Fibroblast of peridontal ligament (primary cell): Measurements from ENCODE around the gene PSTK.

Experiments
- DNase-seq: peaks from one replicate; pipeline ENCODE4 v3.0.0-alpha.2; 2010; ENCODE audit errors: extremely low read depth

The PSTK gene, protein sequence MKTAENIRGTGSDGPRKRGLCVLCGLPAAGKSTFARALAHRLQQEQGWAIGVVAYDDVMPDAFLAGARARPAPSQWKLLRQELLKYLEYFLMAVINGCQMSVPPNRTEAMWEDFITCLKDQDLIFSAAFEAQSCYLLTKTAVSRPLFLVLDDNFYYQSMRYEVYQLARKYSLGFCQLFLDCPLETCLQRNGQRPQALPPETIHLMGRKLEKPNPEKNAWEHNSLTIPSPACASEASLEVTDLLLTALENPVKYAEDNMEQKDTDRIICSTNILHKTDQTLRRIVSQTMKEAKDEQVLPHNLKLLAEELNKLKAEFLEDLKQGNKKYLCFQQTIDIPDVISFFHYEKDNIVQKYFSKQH

DNA sequence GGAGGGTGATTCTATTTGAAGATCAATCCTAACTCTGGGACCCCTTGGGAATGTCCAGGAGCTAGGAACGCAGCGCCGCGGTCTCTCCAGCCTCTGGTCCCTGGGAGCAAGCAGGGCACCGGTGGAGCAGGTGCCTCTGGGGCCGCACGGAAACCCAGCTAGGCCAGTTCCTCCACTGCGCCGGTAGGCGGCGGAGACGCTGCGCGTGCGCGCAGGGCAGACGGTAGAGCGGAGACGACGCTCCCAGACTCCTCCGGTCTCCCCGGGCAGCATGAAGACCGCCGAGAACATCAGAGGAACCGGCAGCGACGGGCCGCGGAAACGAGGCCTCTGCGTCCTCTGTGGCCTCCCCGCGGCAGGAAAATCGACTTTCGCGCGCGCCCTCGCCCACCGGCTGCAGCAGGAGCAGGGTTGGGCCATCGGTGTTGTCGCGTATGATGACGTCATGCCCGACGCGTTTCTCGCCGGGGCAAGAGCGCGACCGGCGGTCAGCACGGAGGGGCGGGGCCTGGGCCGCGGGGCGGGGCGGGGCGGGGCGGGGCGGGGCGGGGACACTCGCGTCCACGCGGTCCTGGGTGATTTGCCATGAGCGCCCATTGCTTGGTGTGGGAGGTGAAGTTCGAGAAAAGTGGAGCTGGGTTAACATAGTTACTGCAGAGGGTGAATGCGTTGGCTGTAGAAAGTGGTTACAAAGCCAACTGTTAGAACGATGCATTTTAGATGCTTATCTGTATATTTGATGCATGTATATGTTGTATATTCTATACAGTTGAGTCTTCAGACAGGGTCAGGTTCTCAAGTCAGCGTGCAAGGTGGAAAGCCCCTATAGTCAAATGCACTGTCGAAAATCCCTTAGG is at the start of gene PSTK:
Gene PSTK, plus strand, starts transcription at position 193 of the 857 bp plus-strand sequence. Its CDS starts 79 bp downstream, at position 272.
- DNase-seq = peak; percentile 92

DNA sequence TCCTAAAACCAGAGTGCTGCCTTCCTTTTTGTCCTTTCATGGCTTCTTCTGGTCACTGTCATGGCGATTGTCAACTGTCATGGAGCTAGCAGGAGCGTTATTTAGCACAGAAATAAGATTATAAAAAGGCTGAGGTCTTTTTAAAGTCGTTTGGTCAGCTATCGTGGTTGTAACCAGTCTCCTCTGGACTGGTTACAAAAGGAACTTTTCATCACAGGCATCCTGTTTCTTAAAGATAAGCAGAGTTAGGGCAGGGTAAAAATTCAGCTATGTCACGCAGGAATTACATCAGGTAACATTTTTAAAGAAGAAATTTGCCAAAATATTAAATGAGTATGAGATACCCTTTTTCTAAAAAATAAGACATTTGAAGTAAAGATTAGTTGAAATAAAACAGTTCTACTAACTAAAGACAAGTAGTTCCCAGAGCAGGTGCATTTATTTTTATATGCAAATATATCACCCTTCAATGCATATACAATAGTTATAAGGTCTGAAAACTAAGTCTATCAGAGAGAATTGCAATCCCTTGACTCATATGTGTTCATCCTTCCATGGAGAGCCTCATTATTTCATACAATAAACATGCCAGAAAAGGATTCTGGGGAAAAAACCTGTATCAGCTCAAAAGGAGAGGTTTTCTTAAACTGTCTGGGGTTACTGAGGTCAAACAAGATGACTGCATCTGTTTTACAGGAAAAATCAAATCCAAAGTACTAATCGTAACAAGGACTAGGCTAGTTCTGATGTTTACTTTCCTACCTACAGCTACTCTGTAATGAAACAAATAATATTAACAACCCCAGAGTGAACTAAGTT is 48.9 kb upstream of the PSTK start:
- DNase-seq = no peak

DNA sequence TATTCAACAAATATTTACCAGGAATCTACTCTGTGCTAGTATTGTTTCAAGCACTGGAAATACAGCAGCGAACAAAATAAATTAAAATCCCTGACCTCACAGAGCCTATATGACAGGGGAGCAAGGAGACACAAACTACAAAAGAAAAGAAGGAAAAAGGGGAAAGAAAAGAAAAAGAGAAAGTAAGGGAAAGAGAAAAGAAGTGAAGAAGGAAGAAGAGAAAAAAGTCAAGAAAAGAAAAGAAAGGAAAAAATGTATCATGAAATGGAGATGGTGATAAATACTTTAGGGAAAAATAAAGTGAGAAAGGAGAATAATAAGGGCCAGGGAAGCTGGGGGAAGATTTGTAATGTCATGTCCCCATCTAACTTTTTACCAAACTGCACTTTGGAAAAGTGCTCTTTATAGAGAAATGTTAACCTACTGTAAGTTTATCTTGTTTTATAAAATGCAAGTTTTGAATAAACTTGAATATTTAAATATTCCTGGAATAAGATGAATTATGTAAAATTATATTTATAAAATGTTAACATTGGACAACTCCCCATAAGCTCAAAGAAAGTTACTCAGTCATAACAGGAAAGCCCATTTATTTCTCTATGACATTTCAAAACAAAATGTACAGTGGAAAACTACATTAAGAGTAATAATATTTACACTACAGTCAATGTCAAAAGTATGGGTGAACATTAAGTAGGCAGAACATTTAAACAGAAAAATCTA is 40.9 kb upstream of the PSTK start:
- DNase-seq = no peak

DNA sequence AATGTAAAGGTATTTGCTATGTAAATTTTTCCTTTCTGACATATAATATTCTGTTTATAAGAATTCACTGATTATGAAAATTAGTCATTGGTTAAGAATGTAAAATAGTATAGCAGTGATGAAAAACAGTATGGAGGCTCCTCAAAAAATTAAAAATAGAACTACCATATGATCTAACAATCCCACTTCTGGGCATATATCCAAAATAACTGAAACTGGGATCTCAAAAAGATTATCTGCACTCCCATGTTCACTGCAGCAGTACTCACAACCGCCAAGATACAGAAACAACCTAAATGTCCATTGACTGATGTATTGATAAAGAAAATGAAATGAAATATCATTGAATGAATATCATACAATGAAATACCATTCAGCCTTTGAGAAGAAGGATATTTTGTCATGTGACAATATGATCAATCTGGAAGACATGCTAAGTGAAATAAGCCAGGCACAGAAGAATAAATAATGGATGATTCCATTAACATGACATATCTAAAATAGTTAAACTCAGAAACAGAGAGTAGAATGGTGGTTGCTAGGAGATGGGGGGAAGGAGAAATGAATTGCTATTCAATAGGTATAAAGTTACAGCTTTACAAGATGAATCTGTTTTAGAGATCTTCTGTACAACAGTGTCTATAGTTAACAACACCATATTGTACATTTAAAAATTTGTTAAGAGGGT is 40.2 kb upstream of the PSTK start:
- peak; percentile 83 for DNase-seq

DNA sequence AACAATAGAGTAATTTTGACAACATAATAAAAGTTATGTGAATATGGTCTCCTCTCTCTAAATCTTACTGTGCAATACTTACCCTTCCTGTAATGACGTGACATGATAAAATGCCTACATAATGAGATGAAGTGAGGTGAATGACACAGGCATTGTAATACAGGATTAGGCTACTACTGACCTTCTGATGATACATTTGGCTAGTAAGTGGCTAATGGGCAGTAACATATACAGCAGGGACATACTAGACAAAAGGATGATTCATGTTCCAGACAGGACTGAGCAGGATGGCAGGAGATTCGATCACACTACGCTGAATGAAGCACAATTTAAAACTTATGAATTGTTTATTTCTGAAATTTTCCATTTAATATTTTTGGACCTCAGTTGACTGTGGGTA is 30.9 kb upstream of the PSTK start:
- no peak for DNase-seq

DNA sequence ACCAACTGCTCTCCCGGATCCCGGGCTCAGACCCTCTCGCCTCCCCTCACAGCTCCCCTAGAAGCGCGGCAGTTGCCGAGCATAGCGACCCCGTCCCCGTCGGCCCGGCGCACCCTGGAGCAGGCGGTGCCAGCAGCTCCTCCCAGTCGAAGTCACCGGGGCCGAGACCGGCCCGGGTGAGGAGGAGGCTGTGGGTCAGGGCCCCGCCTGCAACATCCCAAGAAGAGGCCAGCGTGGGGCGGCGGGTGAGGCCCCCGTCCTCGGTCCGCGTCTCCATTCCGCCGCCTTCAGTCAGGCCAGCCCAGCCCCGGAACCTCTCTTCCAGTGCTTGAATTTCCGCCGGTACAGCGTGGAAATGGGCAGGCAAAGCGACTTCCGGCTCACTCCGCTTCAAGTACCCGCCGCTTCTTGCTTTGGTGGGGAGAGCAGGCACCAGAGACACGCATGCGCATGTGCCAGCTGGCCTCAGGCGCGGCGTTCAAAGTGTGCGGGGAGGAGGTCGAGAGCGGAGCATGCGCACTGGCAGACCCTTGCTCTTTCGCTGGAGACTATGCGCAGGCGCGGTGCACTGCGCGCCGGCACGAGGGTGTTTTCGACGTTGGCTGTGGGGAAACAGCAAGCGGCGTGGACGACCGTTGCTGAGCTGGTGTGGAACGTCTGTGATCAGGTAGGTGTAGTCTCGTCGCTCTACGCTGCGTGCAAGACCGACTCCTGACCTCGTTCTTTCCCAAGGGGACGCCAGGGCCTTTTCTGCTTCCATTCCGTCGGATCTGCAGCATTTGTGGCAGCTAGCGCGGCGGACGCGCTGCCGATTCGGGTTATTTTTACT is 26.1 kb upstream of the PSTK start, which contains the start of gene C10orf88:
Gene C10orf88, minus strand, starts transcription at position 326 of the 829 bp plus-strand sequence. Its CDS starts 49 bp downstream, at position 277.
- peak; percentile 99 for DNase-seq

DNA sequence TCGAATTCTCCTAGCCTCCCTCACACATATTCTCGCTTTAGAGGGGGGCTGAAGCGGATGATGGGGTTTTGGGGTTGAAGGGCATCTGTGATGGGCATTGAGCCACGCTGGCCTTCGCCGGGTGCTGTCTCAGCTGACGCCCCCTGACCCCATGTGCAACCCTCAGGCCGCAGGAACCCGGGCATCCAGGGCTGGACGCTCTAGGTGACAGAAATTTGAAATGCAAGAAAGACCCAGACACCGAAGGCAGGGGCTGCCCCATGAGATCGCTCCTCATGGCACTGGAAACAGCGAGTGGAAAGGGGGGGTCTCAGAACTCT is 25.5 kb upstream of the PSTK start:
- no peak for DNase-seq

DNA sequence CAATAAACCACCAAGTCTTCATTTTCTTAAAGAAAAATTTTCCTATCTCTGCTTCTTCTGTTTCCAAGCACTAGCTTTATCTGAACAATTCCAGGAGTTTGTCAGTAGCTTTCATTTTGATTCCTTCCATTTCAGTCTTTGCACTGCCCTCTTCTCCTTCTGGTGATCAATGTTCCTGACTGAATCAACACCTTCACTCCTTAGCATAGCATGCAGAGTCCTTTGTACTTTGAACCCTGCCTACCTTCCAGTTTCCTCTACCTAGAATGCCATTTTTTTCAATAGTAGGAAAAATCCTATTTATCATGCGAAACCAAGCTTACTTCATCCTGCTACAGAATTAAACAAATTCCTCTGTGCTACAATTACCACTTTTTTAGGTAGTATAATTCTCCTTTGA is 24.3 kb upstream of the PSTK start:
- no peak for DNase-seq

DNA sequence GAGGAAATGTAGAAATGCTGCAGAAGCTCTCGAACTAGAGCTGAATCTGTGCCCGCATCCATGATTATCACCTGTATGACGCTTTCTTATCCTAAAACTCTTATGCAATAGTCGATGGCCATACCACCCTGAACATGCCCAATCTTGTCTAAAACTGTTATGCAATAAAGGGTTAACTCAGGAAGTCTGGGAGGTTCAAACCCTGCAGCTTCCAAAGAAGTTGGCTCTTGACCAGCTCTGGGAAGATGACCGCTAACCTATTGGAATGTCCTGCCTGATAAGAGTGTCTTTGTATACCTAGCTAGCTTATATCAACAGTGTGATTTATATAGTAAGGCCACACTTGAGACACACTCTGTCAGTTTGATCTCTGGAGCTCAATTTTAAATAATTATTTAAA is 22.7 kb upstream of the PSTK start:
- DNase-seq = no peak

DNA sequence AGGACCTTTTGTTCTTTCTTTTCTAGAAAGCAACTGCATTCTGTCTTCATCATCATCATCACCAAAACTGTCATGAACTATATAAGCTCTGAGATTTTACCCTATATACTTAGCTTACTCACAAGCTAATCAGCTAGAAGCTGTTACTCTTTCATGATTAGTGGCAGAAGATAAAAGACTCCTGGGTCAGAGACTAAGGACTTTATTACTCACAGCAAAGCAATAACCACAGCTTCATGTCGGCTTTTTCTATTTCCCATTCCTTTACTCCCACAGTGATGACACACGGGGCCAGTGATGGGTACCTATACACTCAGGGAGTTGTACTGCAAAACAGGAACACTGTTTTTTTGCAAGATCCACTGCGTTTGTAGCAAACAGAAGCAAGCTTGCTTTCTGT is 17.8 kb upstream of the PSTK start:
- no peak for DNase-seq

DNA sequence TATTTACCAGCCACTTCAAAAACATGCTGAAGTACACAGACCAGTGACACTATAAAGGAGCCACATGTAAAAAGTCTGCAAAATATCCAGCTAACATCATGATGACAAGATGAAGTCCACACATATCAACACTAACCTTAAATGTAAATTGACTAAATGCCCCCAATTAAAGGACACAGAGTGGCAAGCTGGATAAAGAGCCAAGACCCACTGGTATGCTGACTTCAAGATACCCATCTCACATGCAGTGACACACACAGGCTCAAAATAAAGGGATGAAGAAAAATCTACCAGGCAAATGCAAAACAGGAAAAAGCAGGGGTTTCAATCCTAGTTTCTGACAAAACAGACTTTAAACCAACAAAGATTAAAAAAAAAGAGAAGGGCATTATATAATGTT is 13.3 kb upstream of the PSTK start:
- DNase-seq = no peak

DNA sequence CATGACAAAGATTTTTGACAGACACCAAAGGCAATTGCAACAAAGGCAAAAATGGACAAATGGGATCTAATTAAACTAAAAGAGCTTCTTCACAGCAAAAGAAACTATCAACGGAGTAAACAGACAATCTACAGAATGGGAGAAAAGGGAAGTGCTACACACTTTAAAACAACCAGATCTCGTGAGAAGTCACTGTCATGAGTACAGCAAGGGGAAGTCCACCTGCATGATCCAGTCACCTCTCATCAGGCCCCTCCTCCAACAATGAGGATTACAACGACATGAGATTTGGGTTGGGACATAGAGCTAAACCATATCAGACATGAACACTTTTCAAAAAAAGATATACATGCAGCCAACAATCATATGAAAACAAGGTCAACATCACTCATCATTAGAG is 11.5 kb upstream of the PSTK start:
- DNase-seq = no peak

DNA sequence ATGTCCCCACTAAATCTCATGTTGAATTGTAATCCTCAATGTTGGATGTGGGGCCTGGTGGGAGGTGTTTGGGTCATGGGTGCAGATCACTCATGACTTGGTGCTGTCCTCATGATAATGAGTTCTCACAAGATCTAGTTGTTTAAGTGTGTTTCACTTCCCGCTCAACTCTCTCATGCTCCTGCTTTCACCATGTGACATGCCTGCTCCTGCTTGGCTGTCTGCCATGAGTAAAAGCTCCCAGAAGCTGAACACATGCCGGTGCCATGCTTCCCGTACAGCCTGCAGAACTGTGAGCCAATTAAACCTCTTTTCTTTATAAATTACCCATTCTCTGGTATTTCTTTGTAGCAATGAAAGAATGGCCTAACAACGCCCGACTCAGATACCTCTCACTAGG is 6.2 kb upstream of the PSTK start:
- no peak for DNase-seq

DNA sequence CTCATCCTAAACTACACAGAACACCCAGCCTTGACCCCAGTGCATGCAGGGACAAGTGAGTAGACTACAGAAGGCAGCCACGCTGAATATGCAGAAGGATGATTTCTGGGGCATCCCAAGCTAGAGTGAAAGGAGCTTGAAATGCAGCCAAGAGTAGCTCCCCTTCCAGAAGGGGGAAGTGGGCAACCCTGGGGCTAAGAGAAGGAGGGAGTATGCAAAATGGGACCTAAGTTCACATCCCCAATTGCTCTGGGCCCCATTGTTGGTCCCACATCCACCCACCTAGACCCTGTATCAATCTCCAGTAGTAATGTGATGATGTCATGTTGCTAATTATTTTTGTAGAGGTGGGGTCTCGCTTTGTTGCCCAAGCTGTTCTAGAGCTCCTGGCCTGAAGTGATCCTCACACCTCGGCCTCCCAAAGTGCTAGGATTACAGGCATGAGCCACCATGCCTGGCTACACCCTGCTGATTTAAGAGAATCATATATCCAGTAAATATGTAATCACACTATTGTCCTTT is 5.6 kb upstream of the PSTK start:
- no peak for DNase-seq

DNA sequence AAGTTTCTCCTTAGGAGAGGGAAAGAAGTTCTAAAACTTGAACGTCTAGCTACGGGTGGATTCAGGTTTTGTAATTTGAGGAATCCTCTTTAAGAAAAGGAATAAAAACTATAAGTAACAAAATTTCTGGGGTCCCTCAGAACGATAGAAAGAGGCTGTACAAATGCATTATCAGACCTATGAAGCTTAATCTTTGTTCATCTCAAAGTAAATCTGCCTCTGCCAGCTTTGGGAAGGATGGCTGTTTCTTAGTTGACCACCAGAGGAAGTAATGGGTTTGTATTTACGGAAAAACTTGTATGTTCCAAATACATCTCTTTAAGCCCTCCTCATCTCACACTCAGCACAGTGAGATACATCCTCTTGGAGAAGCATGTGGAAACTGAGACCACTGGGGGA is 864 bp downstream of the PSTK start:
- DNase-seq = peak; percentile 72

DNA sequence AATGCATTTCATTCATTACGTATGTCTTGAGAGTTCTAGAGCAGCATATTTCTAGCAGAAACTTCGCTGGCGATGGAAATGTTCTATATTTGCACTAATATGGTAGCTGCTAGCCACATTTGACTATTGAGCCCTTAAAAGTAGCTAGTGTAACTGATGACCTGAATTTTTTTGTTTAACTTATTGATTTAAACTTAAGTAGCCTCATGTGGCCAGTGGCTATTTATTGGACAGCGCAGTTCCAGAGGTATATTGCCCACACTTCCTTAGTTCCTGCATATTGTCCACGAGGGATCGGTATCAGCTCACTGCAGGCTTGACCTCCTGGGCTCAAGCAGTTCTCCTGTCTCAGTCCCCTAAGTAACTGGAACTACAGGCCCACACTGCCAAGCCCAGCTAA is 3.7 kb downstream of the PSTK start:
- no peak for DNase-seq

DNA sequence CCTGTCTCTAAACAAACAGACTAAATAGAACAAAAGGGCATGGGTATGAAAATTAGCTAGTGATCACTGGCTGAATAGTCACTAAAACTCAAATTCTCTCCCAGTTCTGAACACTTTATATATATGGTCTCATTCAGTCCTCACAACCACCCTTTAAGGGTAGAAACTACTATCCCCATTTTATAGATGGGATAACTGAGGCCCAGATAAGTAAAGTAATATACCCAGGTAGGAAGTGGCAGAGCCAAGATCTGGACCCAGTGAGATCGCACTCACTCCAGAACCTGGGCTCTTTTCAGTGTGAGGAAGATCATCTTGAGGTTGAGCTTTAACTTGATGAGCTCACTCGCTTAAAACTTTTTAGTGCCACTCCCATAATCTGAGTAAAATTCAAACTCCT is 4.5 kb downstream of the PSTK start:
- DNase-seq = no peak

DNA sequence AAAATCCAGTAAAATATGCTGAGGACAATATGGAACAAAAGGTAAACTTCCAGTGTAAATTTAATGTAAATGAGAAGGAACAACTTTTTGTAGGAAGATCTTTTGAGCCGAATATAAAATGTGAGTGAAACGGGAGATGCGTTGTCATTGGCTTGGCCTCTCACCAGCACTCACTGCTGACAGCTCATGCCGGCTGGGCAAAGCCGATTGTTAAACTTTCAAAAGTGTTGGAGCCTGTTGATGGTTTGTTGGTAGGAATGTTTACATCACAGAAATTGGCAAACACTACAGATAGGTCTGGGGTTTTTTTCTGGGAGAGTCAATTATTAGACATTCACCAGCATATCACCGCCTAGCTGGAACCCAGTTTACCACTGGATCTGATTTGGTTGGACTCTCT is 6.1 kb downstream of the PSTK start:
- no peak for DNase-seq

DNA sequence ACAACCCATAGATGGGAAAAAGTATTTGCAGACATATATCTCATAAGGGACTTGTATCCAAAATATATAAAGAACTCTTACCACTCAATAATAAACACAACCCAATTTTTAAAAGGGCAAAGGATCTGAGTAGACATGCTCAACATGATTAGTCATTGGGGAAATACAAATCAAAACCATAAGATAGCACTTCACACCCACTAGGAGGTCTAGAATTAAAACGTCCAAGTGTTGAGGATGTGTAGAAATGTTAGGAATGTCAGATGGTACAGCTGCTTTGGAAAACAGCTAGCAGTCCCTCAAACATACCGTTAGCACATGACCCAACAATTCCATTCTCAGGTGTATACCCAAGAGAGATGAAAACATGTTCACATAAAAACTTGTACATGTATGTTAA is 8.3 kb downstream of the PSTK start:
- DNase-seq = no peak

DNA sequence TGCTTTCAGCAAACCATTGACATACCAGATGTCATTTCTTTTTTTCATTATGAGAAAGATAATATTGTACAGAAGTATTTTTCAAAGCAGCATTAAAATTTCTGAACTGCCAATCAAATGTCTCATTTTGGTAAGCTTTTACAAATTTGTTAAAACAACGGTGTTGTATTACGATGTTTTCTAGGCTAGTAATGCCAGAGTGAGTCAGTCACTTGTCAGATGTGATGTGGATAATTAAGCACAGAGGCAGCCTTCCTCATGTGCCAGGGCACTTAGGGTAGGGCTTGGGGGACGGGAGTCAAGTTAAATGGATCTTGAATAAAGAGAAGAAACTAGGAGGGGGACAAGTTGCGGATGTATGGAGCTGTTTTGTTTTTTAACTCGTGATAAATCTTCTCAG is 10.1 kb downstream of the PSTK start:
- peak; percentile 27 for DNase-seq
